Smooth muscle cell (in vitro differentiated cells): Measurements from ENCODE around the gene RIN3. TPM values are rescaled to one million over a fixed set of nuclear protein-coding genes. Genes with fewer than 3 reads are reported as not detected.

Experiments used
- DNase-seq: peaks from one replicate; lab custom pipeline; 2025; ENCODE audit not compliant: unreplicated experiment; lab: John Stamatoyannopoulos, UW
- H2AFZ ChIP-seq: fragments of 200-600 bp; sonication (generic); 2 replicates; pipeline ENCODE4 v1.6.0; 2016; ENCODE audit warnings: antibody characterized with exemption, low read depth, mild to moderate bottlenecking
- H3F3A ChIP-seq: fragments of 200-600 bp; sonication (generic); 2 replicates; pipeline ENCODE4 v1.6.0; 2017; ENCODE audit warnings: antibody characterized with exemption, low read depth
- H3K27ac ChIP-seq: fragments of 200-600 bp; sonication (generic); 2 replicates; pipeline ENCODE4 v1.5.1; 2016; ENCODE audit warnings: low read depth, mild to moderate bottlenecking
- H3K27me3 ChIP-seq: fragments of 200-600 bp; sonication (generic); 2 replicates; pipeline ENCODE4 v1.6.1; 2016; ENCODE audit warnings: low read depth, mild to moderate bottlenecking
- H3K36me3 ChIP-seq: fragments of 200-600 bp; sonication (generic); 2 replicates; pipeline ENCODE4 v1.5.1; 2016; ENCODE audit warnings: low read depth
- H3K4me1 ChIP-seq: fragments of 200-600 bp; sonication (generic); 2 replicates; pipeline ENCODE4 v1.5.1; 2016; ENCODE audit warnings: low read depth
- H3K4me2 ChIP-seq: fragments of 200-600 bp; sonication (generic); 2 replicates; pipeline ENCODE4 v1.6.0; 2016; ENCODE audit warnings: mild to moderate bottlenecking
- H3K4me3 ChIP-seq: fragments of 200-600 bp; sonication (generic); 2 replicates; pipeline ENCODE4 v1.5.1; 2016; ENCODE audit warnings: mild to moderate bottlenecking
- H3K79me2 ChIP-seq: fragments of 200-600 bp; sonication (generic); 2 replicates; pipeline ENCODE4 v1.6.0; 2016; ENCODE audit warnings: low read depth, mild to moderate bottlenecking
- H3K9ac ChIP-seq: fragments of 200-600 bp; sonication (generic); 2 replicates; pipeline ENCODE4 v1.6.0; 2016; ENCODE audit warnings: low read depth
- H3K9me3 ChIP-seq: fragments of 200-600 bp; sonication (generic); replicated peaks from 2 replicates; pipeline ENCODE4 v1.5.1; 2016; ENCODE audit warnings: low read depth
- H4K20me1 ChIP-seq: fragments of 200-600 bp; sonication (generic); 2 replicates; pipeline ENCODE4 v1.6.0; 2016; ENCODE audit warnings: low read depth
- WGBS: methylation state at CpG from one replicate; pipeline ENCODE4 v1.1.7; 2016; ENCODE audit warnings: low lambda C conversion rate; 5-methylcytosine and 5-hydroxymethylcytosine counted together
- polyA plus RNA-seq: library from polyadenylated mRNA; unstranded; fragments of >200 nt; fragmentation: Nextera tagmentation; extraction: Ambion mirVana; gene quantifications from 2 replicates; pipeline ENCODE4 v1.2.1, GENCODE V29; 2016
- total RNA-seq: library from RNA; depleted of rRNA; stranded (reverse); fragments of >200 nt; gene quantifications from 2 replicates; pipeline ENCODE4 v1.2.3, GENCODE V29; 2014
- TF ChIP-seq, protein P1 (sequence below): fragments of 200-600 bp; sonication (generic); IDR thresholded peaks from 2 replicates; pipeline ENCODE4 v1.5.1; 2017; ENCODE audit warnings: borderline replicate concordance, mild to moderate bottlenecking, antibody characterized with exemption; ENCODE audit not compliant: insufficient read depth, poor library complexity, severe bottlenecking

The RIN3 gene
- total and polyA plus RNA-seq, 2 experiments from 2014 or later, result 2.7 to 3.8 TPM

DNA sequence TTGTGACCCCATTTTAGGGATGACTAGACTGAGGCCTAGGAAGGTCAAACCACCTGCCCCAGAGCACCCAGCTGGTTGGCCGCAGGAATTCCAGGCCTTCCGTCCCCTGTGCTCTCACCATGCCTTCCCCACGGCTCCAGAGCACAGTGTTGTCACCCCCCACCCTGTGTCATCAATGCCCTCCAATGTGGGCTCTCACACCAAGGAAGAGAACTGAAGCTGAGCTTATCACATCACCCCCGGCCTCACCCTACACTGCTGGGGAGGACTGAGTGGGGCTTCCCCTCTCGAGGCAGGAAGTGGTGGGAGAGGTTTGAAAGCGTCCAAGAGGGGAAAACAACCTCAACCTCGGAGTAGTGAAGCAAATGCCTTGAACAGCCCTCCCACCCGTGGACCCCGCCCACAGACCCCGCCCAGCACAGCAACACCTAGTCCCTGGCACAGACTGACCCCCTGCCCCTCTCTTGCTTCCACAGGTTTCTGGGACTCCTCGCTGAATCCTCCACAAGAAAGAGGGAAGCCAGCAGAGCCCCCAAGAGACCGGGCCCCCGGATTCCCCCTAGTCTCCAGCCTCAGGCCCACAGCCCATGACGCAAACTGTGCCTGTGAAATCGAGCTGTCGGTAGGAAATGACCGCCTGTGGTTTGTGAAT, 137.7 kb downstream of the RIN3 start:
- no peak for DNase-seq
- H3K27ac ChIP-seq, result no peak overlapping the region
- no peak overlapping the region for H3K4me3 ChIP-seq
- no peak overlapping the region for H3K4me2 ChIP-seq
- H3K79me2 ChIP-seq, result no peaks in the 10 kb centered on the region
- H3F3A ChIP-seq, result peaks cover 13% of the 10 kb centered on the region
- H3K27me3 ChIP-seq, result no peaks in the 10 kb centered on the region
- H3K9ac ChIP-seq, result no peak overlapping the region
- no peaks in the 10 kb centered on the region for H4K20me1 ChIP-seq
- no peaks in the 10 kb centered on the region for H3K36me3 ChIP-seq
- TF ChIP-seq, protein P1, sequence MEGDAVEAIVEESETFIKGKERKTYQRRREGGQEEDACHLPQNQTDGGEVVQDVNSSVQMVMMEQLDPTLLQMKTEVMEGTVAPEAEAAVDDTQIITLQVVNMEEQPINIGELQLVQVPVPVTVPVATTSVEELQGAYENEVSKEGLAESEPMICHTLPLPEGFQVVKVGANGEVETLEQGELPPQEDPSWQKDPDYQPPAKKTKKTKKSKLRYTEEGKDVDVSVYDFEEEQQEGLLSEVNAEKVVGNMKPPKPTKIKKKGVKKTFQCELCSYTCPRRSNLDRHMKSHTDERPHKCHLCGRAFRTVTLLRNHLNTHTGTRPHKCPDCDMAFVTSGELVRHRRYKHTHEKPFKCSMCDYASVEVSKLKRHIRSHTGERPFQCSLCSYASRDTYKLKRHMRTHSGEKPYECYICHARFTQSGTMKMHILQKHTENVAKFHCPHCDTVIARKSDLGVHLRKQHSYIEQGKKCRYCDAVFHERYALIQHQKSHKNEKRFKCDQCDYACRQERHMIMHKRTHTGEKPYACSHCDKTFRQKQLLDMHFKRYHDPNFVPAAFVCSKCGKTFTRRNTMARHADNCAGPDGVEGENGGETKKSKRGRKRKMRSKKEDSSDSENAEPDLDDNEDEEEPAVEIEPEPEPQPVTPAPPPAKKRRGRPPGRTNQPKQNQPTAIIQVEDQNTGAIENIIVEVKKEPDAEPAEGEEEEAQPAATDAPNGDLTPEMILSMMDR, result no peak
- peaks cover 6% of the 10 kb centered on the region for H3K4me1 ChIP-seq
- no peaks in the 10 kb centered on the region for H3K9me3 ChIP-seq
- WGBS, result 79% methylated on average over 17 of the region's 17 CpGs
- H2AFZ ChIP-seq, result no peak overlapping the region

DNA sequence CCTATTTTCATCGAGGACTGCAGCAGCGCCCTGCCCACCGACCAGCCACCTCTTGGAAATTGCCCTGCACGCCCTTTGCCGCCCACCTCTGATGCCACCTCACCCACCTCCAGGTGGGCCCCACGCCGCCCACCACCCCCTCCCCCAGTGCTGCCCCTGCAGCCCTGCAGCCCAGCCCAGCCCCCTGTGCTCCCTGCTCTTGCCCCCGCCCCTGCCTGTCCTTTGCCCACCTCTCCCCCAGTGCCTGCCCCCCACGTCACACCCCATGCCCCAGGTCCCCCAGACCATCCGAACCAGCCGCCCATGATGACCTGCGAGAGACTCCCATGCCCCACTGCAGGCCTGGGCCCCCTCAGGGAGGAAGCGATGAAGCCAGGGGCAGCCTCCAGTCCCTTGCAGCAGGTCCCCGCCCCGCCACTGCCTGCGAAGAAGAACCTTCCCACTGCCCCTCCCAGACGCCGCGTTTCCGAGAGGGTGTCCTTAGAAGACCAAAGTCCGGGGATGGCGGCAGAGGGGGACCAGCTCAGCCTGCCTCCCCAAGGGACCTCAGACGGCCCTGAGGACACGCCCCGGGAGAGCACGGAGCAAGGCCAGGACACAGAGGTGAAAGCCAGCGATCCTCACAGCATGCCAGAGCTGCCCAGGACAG, 138.3 kb downstream of the RIN3 start:
- Histone ChIP-seq H3K79me2 (no peaks in the 10 kb centered on the region), H3K36me3 (no peaks in the 10 kb centered on the region), H3K4me3 (no peak overlapping the region), H3K9ac (no peak overlapping the region), H2AFZ (no peak overlapping the region), H3K4me1 (no peaks in the 10 kb centered on the region), H3K9me3 (no peaks in the 10 kb centered on the region), H4K20me1 (no peaks in the 10 kb centered on the region), H3K27ac (no peak overlapping the region), H3K4me2 (no peak overlapping the region), H3F3A (peaks cover 6% of the 10 kb centered on the region), H3K27me3 (no peaks in the 10 kb centered on the region)
- TF ChIP-seq, protein P1, result no peak
- DNase-seq, result no peak
- WGBS, result 89% methylated on average over 21 of the region's 27 CpGs

DNA sequence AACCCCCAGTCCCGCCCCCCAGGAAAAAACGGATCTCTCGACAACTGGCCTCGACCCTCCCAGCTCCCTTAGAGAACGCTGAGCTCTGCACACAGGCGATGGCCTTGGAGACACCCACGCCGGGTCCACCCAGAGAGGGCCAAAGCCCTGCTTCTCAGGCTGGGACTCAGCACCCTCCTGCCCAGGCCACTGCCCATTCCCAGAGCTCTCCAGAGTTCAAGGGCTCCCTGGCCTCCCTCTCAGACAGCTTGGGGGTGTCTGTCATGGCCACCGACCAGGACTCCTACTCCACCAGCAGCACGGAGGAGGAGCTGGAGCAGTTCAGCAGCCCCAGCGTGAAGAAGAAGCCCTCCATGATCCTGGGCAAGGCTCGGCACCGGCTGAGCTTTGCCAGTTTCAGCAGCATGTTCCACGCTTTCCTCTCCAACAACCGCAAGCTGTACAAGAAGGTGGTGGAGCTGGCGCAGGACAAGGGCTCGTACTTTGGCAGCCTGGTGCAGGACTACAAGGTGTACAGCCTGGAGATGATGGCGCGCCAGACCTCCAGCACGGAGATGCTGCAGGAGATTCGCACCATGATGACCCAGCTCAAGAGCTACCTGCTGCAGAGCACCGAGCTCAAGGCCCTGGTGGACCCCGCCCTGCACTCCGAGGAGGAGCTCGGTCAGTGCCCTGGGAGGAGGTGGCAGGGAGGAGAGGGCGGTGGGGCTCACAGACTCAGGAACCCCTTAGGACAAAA, 139.0 kb downstream of the RIN3 start:
- 97% methylated on average over 26 of the region's 26 CpGs for WGBS

More for the DNA sequence above, 139.0 kb downstream of the RIN3 start:
- no peaks in the 10 kb centered on the region for H3K36me3 ChIP-seq
- H3K4me2 ChIP-seq, result no peak overlapping the region
- H3K79me2 ChIP-seq, result no peaks in the 10 kb centered on the region
- no peak overlapping the region for H3K9ac ChIP-seq
- H3K27me3 ChIP-seq, result no peaks in the 10 kb centered on the region
- no peak overlapping the region for H3K27ac ChIP-seq
- H3F3A ChIP-seq, result peaks cover 5% of the 10 kb centered on the region
- no peak for DNase-seq
- no peaks in the 10 kb centered on the region for H4K20me1 ChIP-seq
- TF ChIP-seq, protein P1, result no peak
- H3K4me3 ChIP-seq, result no peak overlapping the region
- H3K4me1 ChIP-seq, result no peaks in the 10 kb centered on the region
- H2AFZ ChIP-seq, result no peak overlapping the region
- H3K9me3 ChIP-seq, result no peaks in the 10 kb centered on the region
